T-cell (primary cell): ENCODE results near the gene PXMP4. TPM values are rescaled to one million over a fixed set of nuclear protein-coding genes. Genes with fewer than 3 reads are reported as not detected.
A peak's percentile ranks its signal among the peaks of the same experiment; 100 is the strongest.

ENCODE experiments used
- ATAC-seq, 4 experiments: fragments of 200-7000 bp in 3 of 4; fragments of 150-1000 bp in 1 of 4; cut with Tn5 transposase; replicated peaks in 1 of 4; 1 replicate in 3 of 4; 2 replicates in 1 of 4; pipeline ENCODE4 v1.10.0; 2021; ENCODE audit warnings: moderate library complexity in 3 of 4, mild to moderate bottlenecking in 2 of 4, moderate number of reproducible peaks in 1 of 4
- CTCF ChIA-PET, 2 donors: fragments of 300-600 bp; sonication (Branson Sonifier 250); formaldehyde crosslinking; loops; one replicate each; lab custom pipeline; 2022; ENCODE audit warnings: antibody characterized with exemption in 2 of 2; lab: Charles Lee
- POLR2A ChIA-PET, 2 donors: fragments of 300-600 bp; sonication (Branson Sonifier 250); formaldehyde crosslinking; loops; one replicate each; lab custom pipeline; 2022; ENCODE audit warnings: antibody characterized with exemption in 2 of 2; lab: Charles Lee
- DNase-seq, 35 experiments: peaks; one replicate each; pipeline versions ENCODE4 v3.0.0 to v3.0.0-alpha.2; 2013 to 2023
- H3K27ac ChIP-seq: one replicate; pipeline ENCODE4 v1.5.1; 2013; ENCODE audit warnings: low read length
- H3K27me3 ChIP-seq, 2 experiments: replicated peaks in 1 of 2; 1 replicate in 1 of 2; 2 replicates in 1 of 2; pipeline versions ENCODE4 v1.6.1 to v1.7.0; 2013; ENCODE audit warnings: low read length in 1 of 2, mixed read lengths in 1 of 2; ENCODE audit not compliant: control insufficient read depth in 2 of 2, insufficient read depth in 2 of 2; ENCODE audit errors: extremely low read depth in 1 of 2
- H3K36me3 ChIP-seq, 2 donors: 1 replicate in 1 of 2; 2 replicates in 1 of 2; pipeline versions ENCODE4 v1.6.1 to v1.7.0; 2013; ENCODE audit warnings: low read length in 1 of 2; ENCODE audit not compliant: control insufficient read depth in 2 of 2, insufficient read depth in 1 of 2; ENCODE audit errors: extremely low read depth in 1 of 2
- H3K4me1 ChIP-seq, 2 experiments: 1 replicate in 1 of 2; 2 replicates in 1 of 2; pipeline versions ENCODE4 v1.6.1 to v1.7.0; 2013; ENCODE audit warnings: low read length in 2 of 2, mixed read lengths in 1 of 2; ENCODE audit not compliant: insufficient read depth in 2 of 2, control insufficient read depth in 1 of 2; ENCODE audit errors: extremely low read depth in 1 of 2
- H3K4me3 ChIP-seq, 2 donors: 1 replicate in 1 of 2; 2 replicates in 1 of 2; pipeline versions ENCODE4 v1.5.1 to v1.7.0; 2013; ENCODE audit warnings: mild to moderate bottlenecking in 2 of 2, low read length in 1 of 2, moderate library complexity in 1 of 2; ENCODE audit not compliant: control insufficient read depth in 1 of 2; ENCODE audit errors: extremely low read depth in 1 of 2
- H3K9me3 ChIP-seq: 2 replicates; pipeline ENCODE4 v1.7.0; 2013
- H3K27ac Mint-ChIP-seq, 2 donors: one replicate each; pipeline ENCODE4 v1.8.0; 2020 to 2021; ENCODE audit warnings: mild to moderate bottlenecking in 2 of 2, mixed read lengths in 2 of 2
- H3K27me3 Mint-ChIP-seq, 2 donors: one replicate each; pipeline ENCODE4 v1.8.0; 2021 to 2022; ENCODE audit warnings: mixed read lengths in 2 of 2
- H3K36me3 Mint-ChIP-seq: one replicate; pipeline ENCODE4 v1.8.0; 2021; ENCODE audit warnings: mixed read lengths
- H3K4me1 Mint-ChIP-seq, 3 donors: one replicate each; pipeline ENCODE4 v1.8.0; 2020 to 2022; ENCODE audit warnings: mixed read lengths in 3 of 3, mild to moderate bottlenecking in 1 of 3
- H3K4me3 Mint-ChIP-seq, 3 donors: one replicate each; pipeline ENCODE4 v1.8.0; 2020 to 2022; ENCODE audit warnings: mild to moderate bottlenecking in 3 of 3, mixed read lengths in 3 of 3, moderate library complexity in 3 of 3
- H3K9me3 Mint-ChIP-seq, 3 donors: one replicate each; pipeline ENCODE4 v1.8.0; 2020 to 2022; ENCODE audit warnings: mixed read lengths in 3 of 3
- WGBS: methylation state at CpG from one replicate; pipeline ENCODE4 v1.1.5; 2013; ENCODE audit warnings: missing lambda C conversion rate; ENCODE audit not compliant: insufficient coverage; 5-methylcytosine and 5-hydroxymethylcytosine counted together
- total RNA-seq, 35 experiments: library from RNA in 6 of 35; stranded (reverse) in 6 of 35; fragments of 120-200 nt in 1 of 35; gene quantifications; one replicate each; pipeline versions ENCODE4 v1.2.1 to v1.2.4 and lab custom pipeline; 2013 to 2026

The PXMP4 gene
- total RNA-seq, 5 donors from 2014 or later (not counting 1 experiment from before 2014, with no cell fraction given) = 6.1 to 15.4 (median 13.9) TPM

DNA sequence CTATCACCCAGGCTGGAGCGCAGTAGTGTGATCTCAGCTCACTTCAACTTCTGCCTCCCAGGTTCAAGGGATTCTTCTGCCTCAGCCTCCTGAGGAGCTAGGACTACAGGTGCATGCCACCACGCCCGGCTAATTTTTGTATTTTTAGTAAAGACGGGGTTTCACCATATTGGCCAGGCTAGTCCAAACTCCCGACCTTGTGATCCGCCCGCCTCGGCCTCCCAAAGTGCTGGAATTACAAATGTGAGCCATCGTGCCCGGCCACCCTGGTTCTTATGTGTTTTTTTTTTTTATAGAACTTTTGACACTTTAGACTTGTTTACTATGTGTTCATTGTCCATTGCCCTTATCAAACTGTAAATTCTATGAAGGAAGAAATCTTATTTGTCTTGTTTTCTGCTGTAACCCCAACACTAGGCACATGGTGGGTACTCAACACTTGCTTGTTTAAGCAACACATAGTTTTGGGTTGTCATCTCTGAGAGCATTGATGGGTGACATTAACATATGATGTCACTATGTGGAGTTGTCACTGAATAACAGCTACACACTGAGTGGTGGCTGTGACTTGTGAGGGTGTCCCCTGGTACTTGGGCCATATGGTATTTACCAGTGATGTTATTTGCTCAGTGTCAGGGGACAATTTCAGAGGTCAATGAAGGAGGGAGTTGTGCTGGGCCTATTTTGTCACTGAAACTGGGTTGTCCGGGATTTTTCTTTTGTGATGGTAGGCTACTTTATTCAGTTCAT, 1.5 kb upstream of the PXMP4 start:
- POLR2A ChIA-PET = interaction anchor here in 1 of 2 donors (0.6 kb wide), 1 partner anchor 170 kb away, joined by 4 read pairs; no protein-coding TSS in a partner anchor
- ATAC-seq (no peak), DNase-seq (no peak)
- Histone ChIP-seq H3K36me3 (no peaks in the 10 kb centered on the region), H3K4me1 (peaks cover 2 to 22% of the 10 kb centered on the region in 2 experiments), H3K27me3 (no peaks in the 10 kb centered on the region), H3K4me3 (no peak overlapping the region), H3K27ac (no peak overlapping the region), H3K9me3 (no peaks in the 10 kb centered on the region)
- Mint-ChIP-seq H3K27ac (peak overlapping the region in 1 of 2 donors; percentile 55), H3K27me3 (no peaks in the 10 kb centered on the region), H3K36me3 (peaks cover 4% of the 10 kb centered on the region), H3K4me1 (peaks cover 25 to 30% (median 30%) of the 10 kb centered on the region in 3 donors), H3K4me3 (peak overlapping the region; percentile 17 to 94 (median 67)), H3K9me3 (no peaks in the 10 kb centered on the region)
- CTCF ChIA-PET = interaction anchor here in 1 of 2 donors (0.9 to 1.1 kb wide), 2 partner anchors 103 to 1305 kb away, joined by 3 read pairs; no protein-coding TSS in a partner anchor
- WGBS = 100% methylated on average over 3 of the region's 11 CpGs

GRCh38 chr20:33719277-33719988, 677 bp downstream of the PXMP4 start:
- peak overlapping the region; percentile 88 to 89 for H3K27ac Mint-ChIP-seq
- peak in 3 of 35 experiments; percentile 5 to 17 (median 5) for DNase-seq
- H3K4me3 ChIP-seq = peak overlapping the region; percentile 64 to 84

GRCh38 chr20:33716498-33716897, 3.6 kb downstream of the PXMP4 start:
- ChIA-PET POLR2A (no interaction called here), CTCF (no interaction called here)
- no peaks in the 10 kb centered on the region for H3K9me3 ChIP-seq
- H3K27me3 ChIP-seq = no peaks in the 10 kb centered on the region
- Mint-ChIP-seq H3K27me3 (no peaks in the 10 kb centered on the region), H3K36me3 (peaks cover 27% of the 10 kb centered on the region), H3K27ac (no peak overlapping the region), H3K9me3 (no peaks in the 10 kb centered on the region), H3K4me3 (no peak overlapping the region), H3K4me1 (peaks cover 28 to 48% (median 30%) of the 10 kb centered on the region in 3 donors)
- DNase-seq = no peak
- H3K4me1 ChIP-seq = peaks cover 2 to 22% of the 10 kb centered on the region in 2 experiments
- H3K36me3 ChIP-seq = peaks cover 7 to 28% of the 10 kb centered on the region in 2 donors
- no peak overlapping the region for H3K27ac ChIP-seq
- no peak overlapping the region for H3K4me3 ChIP-seq
- ATAC-seq = no peak
- no CpG with 5 or more reads among the region's 2 CpGs for WGBS

More at GRCh38 chr20:33719277-33719988, 677 bp downstream of the PXMP4 start:
- H3K27ac ChIP-seq = peak overlapping the region; percentile 61
- peaks cover 0 to 6% of the 10 kb centered on the region in 2 donors for H3K36me3 ChIP-seq
- H3K36me3 Mint-ChIP-seq = peaks cover 7% of the 10 kb centered on the region
- H3K9me3 Mint-ChIP-seq = no peaks in the 10 kb centered on the region
- no peaks in the 10 kb centered on the region for H3K27me3 Mint-ChIP-seq
- peak overlapping the region; percentile 67 to 94 (median 85) for H3K4me3 Mint-ChIP-seq
- no peaks in the 10 kb centered on the region for H3K9me3 ChIP-seq
- no peaks in the 10 kb centered on the region for H3K27me3 ChIP-seq
- ATAC-seq = no peak
- WGBS = 49% methylated on average over 11 of the region's 13 CpGs
- ChIA-PET POLR2A (interaction anchor here in 1 of 2 donors (1.0 kb wide), 1 partner anchor 165 kb away, joined by 4 read pairs; no protein-coding TSS in a partner anchor), CTCF (interaction anchor here in 1 of 2 donors (1.0 to 1.9 kb wide), 2 partner anchors 13 to 1182 kb away, joined by 5 to 12 read pairs; no protein-coding TSS in a partner anchor)
- H3K4me1 ChIP-seq = peaks cover 2 to 22% of the 10 kb centered on the region in 2 experiments
- H3K4me1 Mint-ChIP-seq = peaks cover 28 to 37% (median 30%) of the 10 kb centered on the region in 3 donors

GRCh38 chr20:33713865-33714367, 6.2 kb downstream of the PXMP4 start:
- 98% methylated on average over 8 of the region's 10 CpGs for WGBS
- H3K27ac ChIP-seq = no peak overlapping the region
- Mint-ChIP-seq H3K27me3 (no peaks in the 10 kb centered on the region), H3K36me3 (peaks cover 38% of the 10 kb centered on the region), H3K4me1 (peaks cover 18 to 42% (median 23%) of the 10 kb centered on the region in 3 donors), H3K27ac (no peak overlapping the region), H3K4me3 (no peak overlapping the region), H3K9me3 (no peaks in the 10 kb centered on the region)
- ChIA-PET CTCF (no interaction called here), POLR2A (no interaction called here)
- H3K36me3 ChIP-seq = peaks cover 13 to 40% of the 10 kb centered on the region in 2 donors
- ATAC-seq (no peak), DNase-seq (no peak)
- no peak overlapping the region for H3K4me3 ChIP-seq
- peaks cover under 1 to 13% of the 10 kb centered on the region in 2 experiments for H3K4me1 ChIP-seq
- no peaks in the 10 kb centered on the region for H3K9me3 ChIP-seq
- no peaks in the 10 kb centered on the region for H3K27me3 ChIP-seq

DNA sequence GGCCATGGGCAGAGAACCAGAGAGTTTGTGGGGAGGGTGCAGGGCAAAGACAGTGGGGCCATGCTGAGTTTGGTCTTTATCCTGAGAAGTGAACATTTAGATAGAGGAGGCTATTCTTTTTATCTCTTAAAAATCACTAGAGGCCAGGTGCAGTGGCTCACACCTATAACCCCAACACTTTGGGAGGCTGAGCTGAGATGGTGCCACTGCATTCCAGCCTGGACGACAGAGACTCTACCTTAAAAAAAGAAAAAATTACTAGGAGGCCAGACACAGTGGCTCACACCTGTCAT, 8.7 kb downstream of the PXMP4 start:
- Mint-ChIP-seq H3K9me3 (no peaks in the 10 kb centered on the region), H3K27ac (no peak overlapping the region), H3K4me1 (peaks cover 8 to 29% (median 13%) of the 10 kb centered on the region in 3 donors), H3K27me3 (no peaks in the 10 kb centered on the region), H3K4me3 (no peak overlapping the region), H3K36me3 (peaks cover 42% of the 10 kb centered on the region)
- Histone ChIP-seq H3K9me3 (no peaks in the 10 kb centered on the region), H3K4me3 (no peak overlapping the region), H3K36me3 (peaks cover 13 to 50% of the 10 kb centered on the region in 2 donors), H3K27me3 (no peaks in the 10 kb centered on the region), H3K4me1 (peaks cover 0 to 8% of the 10 kb centered on the region in 2 experiments), H3K27ac (no peak overlapping the region)
- no CpG with 5 or more reads among the region's 1 CpG for whole genome bisulfite sequencing
- DNase-seq (no peak), ATAC-seq (no peak)
- POLR2A ChIA-PET = no interaction called here
- CTCF ChIA-PET = no interaction called here
